Activated CD8-positive, alpha-beta memory T cell treated with anti-CD3 and anti-CD28 coated beads, Interleukin-2, amount 50 U/mL, for 24 hours (primary cell): ENCODE measurements around the gene CD24.
A peak's percentile ranks its signal among the peaks of the same experiment; 100 is the strongest.
"Not testable (repeated sequence)": the region's sequence is repeated elsewhere in the genome, so short reads cannot be mapped to it uniquely, and the experiment has no call there.

Source experiments
- DNase-seq: peaks from one replicate; pipeline ENCODE4 v3.0.0-alpha.2; 2020; ENCODE audit errors: extremely low read depth

The CD24 gene

DNA sequence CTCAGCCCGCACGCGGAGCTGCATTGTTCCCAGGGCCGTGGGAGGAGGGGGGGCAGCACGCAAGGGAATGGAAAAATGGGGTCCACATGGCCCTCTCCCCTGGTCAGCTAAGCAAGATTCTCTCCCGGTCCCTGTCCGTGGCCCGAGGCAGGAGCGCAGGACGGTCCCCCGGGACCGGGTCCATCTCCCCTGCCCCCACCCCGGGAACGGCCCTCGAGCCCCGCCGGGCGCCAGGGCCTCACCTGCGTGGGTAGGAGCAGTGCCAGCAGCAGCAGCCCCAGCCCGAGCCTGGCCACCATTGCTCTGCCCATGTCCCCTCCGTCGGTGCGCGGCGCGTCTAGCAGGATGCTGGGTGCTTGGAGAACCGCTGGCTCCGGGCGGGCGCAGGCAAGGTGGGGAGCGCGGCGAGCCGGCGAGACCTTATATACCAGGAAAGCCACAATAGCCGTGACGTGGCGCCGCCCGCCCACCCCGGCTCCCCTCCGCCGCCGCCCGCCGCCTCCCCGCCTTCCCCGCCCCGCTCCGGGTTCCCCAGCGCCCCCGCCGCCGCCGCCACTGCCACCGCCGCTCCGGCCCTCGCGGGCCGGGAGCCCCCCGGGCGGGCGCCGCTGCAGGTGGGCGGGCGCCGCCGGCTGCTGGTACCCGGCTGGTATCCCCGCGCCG lies at the start of gene CD24:
TSS of gene CD24 (minus strand) at position 394 of the 663 bp plus-strand sequence. CDS start at position 311, 83 bp downstream.
- DNase-seq = no peak

DNA sequence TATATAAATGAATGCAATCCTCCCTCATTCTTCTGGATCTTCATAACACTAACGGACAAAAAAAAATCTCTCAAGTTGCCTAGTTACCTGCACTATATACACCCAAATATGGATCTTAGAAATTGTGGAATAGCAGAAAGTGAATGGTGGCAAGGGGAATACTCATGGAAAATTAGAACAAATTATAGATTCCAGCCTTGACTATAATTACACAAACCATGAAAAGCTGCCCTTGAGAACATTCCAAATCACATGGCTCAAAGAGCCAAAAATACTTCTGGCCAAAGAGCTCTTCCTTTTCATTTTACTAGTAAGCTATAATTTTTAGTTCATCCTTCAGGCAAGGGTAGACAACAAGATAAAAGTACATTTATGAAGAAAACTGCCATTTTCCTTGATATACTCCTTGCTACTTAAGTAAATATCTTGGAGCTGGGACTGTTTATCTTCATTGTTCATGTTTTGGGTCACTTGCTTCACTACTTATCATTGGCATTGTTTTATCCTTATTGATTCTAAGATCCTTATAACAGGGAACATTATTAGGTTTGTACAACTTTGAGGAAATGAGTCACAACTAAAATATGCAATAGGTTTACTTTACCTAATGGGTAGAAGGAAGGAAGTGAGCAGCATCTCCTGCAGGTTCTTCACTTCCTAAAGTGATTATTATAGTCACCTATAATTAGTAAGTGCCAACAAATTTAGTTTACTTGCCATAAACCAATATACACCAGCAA lies 47.1 kb upstream of the CD24 start:
- DNase-seq = no peak

DNA sequence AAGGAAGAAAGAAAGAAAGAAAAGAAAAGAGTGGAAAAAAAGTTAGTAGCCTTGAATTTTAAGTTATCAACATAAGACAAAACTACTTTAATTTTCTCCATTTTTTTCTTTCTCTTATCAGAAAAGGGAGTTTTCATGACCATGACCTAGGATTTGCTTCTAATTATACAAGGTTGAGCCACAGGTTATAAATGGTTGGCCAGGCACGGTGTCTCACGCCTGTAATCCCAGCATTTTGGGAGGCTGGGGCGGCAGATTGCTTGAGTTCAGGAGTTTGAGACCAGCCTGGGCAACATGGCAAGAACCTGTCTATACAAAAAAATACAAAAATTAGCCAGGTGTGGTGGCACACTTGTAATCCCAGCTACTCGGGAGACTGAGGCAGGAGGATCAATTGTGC lies 45.7 kb upstream of the CD24 start:
- no peak for DNase-seq

- DNase-seq = not testable (repeated sequence)
These were observed 45.1 kb upstream of the CD24 start for GRCh38 chr6:107019628-107020027.

DNA sequence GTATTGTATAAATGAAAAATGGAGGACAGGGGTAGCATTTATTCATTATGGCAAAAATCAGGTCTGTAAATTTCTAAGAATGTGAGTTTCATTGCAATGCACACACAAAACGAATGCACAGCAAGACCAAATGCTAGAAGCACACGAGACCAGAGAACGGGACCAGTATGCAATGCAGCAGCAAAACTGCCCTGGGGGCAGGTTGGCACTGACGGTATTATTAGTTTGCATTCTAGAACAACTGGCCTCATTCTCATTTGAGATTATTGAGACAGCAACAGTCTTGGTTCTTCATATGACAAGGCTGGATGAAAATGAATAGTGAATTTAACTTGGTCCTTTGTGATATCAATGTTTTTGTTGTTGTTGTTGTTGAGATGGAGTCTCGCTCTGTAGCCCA lies 44.5 kb upstream of the CD24 start:
- no peak for DNase-seq

DNA sequence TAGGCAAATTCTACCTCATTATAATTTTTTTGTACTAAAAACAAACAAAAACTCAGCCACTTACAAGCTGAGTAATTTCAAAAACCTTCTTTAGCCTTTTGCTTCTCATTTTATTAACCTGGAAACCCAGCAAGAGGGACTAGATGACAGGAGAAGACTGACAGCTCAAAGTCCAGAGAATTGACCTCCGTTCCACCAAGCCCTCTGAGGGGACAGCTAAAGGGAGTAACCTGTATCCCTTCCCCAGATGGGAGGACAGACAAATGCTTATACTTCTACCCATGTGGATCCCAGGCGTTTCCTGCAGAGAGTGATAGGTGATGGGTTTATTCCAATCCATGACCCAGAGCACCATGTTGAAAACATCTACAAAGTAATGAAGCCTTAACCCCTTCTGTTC lies 35.0 kb upstream of the CD24 start:
- DNase-seq = no peak

GRCh38 chr6:106997392-106998158 lies 23.0 kb upstream of the CD24 start:
- no peak for DNase-seq

- no peak for DNase-seq
These were observed 21.1 kb upstream of the CD24 start for GRCh38 chr6:106995640-106996039.

DNA sequence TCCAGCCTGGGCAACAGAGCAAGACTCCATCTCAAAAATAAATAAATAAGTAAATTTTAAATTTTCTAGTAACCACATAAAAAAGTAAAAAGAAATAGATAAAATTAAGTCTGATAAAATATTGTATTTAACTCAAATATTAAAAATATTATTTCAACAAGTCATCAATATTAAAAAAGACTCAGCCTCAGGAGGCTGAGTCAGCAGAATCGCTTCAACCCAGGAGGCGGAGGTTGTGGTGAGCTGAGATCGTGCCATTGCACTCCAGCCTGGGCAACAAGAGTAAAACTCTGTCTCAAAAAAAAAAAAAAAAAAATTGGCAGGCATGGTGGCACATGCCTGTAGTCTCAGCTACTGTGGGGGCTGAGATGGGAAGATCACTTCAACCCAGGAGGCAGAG lies 15.2 kb upstream of the CD24 start:
- not testable (repeated sequence) for DNase-seq

DNA sequence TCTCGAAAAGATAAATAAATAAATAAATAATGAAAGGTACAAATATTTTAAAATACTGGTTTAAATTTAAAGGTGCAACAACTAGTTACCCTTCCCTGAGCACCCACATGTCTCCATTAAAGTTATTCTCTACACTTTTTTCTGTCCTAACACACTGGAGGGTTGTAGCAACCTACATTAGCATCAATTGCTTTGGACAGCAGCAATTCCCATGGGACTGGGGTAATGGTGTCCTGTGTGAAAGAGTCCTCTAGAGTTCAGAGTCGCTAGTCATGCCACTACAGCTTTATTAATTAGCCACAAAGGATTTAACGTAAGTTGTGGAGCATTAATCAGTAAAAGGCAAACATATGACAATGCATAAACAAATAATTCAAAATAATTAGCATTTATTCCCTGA lies 14.1 kb upstream of the CD24 start:
- DNase-seq = no peak

GRCh38 chr6:106981926-106982325 lies 7.4 kb upstream of the CD24 start:
- DNase-seq = no peak

- no peak for DNase-seq
These were observed 6.4 kb upstream of the CD24 start for GRCh38 chr6:106980926-106981325.

GRCh38 chr6:106979435-106979884 lies 4.9 kb upstream of the CD24 start:
- peak; percentile 50 for DNase-seq

DNA sequence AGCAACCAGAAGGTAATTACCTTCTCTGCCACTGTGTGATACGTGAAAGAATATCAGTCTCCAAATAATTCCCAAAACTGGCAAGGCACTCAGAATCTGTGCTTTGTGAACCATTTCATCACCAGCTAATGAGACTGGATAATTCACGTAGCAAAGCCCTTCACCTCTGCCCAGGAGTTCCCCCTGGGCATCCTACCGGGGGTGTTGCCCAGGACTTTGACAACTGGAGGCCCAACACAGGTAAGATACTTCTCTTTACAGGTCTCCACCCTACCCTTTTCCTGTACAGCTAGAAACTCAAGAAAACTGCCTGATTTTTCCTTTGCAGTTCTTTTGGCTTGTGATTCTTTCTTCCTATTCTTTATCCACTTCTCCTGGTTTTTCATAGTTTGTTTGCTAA lies 2.7 kb upstream of the CD24 start:
- DNase-seq = no peak

- no peak for DNase-seq
These were observed 1.7 kb upstream of the CD24 start for GRCh38 chr6:106976270-106976669.

GRCh38 chr6:106975738-106976064 lies 1.2 kb upstream of the CD24 start:
- DNase-seq = no peak

DNA sequence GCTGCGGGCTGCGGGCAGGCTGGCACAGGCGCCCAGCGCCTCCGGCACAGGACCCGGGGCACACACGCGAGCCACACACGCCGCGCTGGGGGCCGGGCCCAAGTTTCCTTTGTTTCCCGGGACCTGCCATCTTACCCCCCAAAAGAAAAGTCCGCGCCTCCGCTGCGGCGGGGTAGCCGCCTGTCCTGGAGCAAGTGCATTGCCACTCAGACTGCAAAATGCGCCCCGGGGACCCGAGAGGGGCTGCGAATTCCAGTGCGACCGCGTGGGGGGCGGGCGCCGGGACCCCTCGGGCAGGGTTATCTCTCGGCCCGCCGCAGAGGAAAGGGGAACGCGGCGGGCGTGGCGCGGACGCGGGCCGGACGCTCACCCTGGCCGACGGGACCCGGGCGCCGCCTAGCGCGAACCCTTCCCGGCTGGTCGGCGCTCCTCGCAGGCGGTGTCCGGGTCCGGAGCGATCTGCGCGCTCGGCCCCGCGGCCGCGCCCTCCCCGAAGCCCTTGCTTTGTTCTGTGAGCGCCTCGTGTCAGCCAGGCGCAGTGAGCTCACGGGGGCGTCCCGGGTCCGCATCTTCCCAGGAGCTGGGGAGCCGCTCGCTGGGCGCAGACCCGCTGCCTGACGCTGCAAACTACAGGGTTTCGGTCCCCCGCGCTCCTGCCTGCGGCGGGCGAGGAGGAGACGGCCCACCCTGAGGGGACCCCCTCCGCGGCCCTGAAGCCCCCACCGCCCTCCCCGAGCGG lies 639 bp upstream of the CD24 start:
- no peak for DNase-seq

DNA sequence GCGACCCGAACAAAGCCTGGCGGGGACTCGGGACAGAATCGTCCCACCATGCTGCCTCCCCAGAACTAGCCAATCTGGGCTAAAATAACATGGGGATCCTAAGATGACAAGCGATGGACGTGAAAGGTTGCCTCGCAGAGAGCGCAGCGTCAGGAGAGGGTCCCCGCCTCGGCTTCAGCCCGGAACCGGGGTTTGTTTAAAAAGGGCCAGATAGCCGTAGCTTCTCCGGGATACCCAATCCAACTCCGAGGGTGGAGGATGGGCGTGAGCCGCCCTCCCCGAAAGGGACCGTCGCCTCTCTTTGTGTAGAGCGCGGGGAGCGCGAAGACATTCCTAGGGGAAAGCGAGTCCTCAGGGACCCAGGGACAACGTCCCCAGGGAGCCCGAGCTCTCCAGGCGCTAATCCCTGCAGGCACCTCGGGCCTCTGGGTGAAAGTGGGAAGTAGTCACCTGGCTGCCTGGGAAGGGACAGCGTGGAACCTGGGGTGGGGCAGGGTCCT lies 643 bp downstream of the CD24 start:
- DNase-seq = no peak

- DNase-seq = no peak
These were observed 1.3 kb downstream of the CD24 start for GRCh38 chr6:106973018-106973835.

- no peak for DNase-seq
These were observed 2.0 kb downstream of the CD24 start for GRCh38 chr6:106972500-106972899.

DNA sequence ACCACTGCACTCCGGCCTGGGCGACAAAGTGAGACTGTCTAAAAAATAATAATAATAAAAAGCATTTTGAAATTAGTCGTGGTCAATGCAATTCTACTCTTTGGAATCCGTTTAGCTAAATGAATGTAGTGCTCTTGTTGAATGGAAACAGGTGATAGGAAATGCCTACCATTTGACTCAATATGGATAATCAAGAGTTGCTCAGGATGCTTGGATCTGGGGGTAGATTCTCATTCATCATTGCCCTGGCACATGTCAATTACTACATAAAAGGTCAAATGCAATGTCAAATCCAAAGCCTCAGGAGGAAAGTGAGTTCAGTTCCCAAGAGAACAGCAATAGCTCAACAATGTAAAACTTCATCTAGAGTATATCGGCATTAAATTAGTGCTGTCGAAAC lies 3.8 kb downstream of the CD24 start:
- DNase-seq = not testable (repeated sequence)
